Glutamatergic neuron (in vitro differentiated cells): ENCODE measurements around the gene RIPPLY1. TPM values are rescaled to one million over a fixed set of nuclear protein-coding genes. Genes with fewer than 3 reads are reported as not detected.

Experiments used
- DNase-seq: peaks from one replicate; pipeline ENCODE4 v3.0.0; 2022
- H3K27ac Mint-ChIP-seq: one replicate; pipeline ENCODE4 v1.8.0; 2020; ENCODE audit warnings: mild to moderate bottlenecking, mixed read lengths, inconsistent platforms; ENCODE audit not compliant: unreplicated experiment
- H3K27me3 Mint-ChIP-seq: one replicate; pipeline ENCODE4 v1.8.0; 2020; ENCODE audit warnings: mild to moderate bottlenecking, moderate library complexity, mixed read lengths, inconsistent platforms; ENCODE audit not compliant: unreplicated experiment
- H3K36me3 Mint-ChIP-seq: one replicate; pipeline ENCODE4 v1.8.0; 2020; ENCODE audit warnings: mild to moderate bottlenecking, mixed read lengths, inconsistent platforms; ENCODE audit not compliant: unreplicated experiment
- H3K4me1 Mint-ChIP-seq: one replicate; pipeline ENCODE4 v1.8.0; 2020; ENCODE audit warnings: mild to moderate bottlenecking, low read depth, mixed read lengths, inconsistent platforms; ENCODE audit not compliant: unreplicated experiment
- H3K4me3 Mint-ChIP-seq: one replicate; pipeline ENCODE4 v1.8.0; 2020; ENCODE audit warnings: mild to moderate bottlenecking, mixed read lengths, inconsistent platforms; ENCODE audit not compliant: unreplicated experiment
- H3K9me3 Mint-ChIP-seq: one replicate; pipeline ENCODE4 v1.8.0; 2020; ENCODE audit warnings: mild to moderate bottlenecking, moderate library complexity, mixed read lengths, inconsistent platforms; ENCODE audit not compliant: unreplicated experiment
- CTCF ChIP-seq: fragments of 200-600 bp; sonication (generic); IDR thresholded peaks from one replicate; pipeline ENCODE4 v1.5.0; 2021; ENCODE audit not compliant: partially characterized antibody, unreplicated experiment
- total RNA-seq: library from RNA; stranded (reverse); fragmentation: NEBNext Ultra II Directional; extraction: Animal tissue kit (Norgen Biotek cat#: 25700); gene quantifications from one replicate; pipeline ENCODE4 v1.2.1, GENCODE V29; 2021; ENCODE audit not compliant: unreplicated experiment

RIPPLY1 gene
- total RNA-seq, 1 donor from 2014 or later: not detected

GRCh38 chrX:106936246-106936645, 33.1 kb upstream of the RIPPLY1 start:
- DNase-seq: no peak
- no peaks in the 10 kb centered on the region for H3K27me3 Mint-ChIP-seq
- no peaks in the 10 kb centered on the region for H3K4me1 Mint-ChIP-seq
- no peak overlapping the region for H3K27ac Mint-ChIP-seq
- H3K4me3 Mint-ChIP-seq: no peak overlapping the region
- H3K36me3 Mint-ChIP-seq: no peaks in the 10 kb centered on the region
- H3K9me3 Mint-ChIP-seq: peaks cover 2% of the 10 kb centered on the region
- TF ChIP-seq CTCF: no peak

GRCh38 chrX:106935175-106935574, 32.0 kb upstream of the RIPPLY1 start:
- peaks cover 2% of the 10 kb centered on the region for H3K9me3 Mint-ChIP-seq
- no peak overlapping the region for H3K4me3 Mint-ChIP-seq
- TF ChIP-seq CTCF: no peak
- no peaks in the 10 kb centered on the region for H3K36me3 Mint-ChIP-seq
- H3K27ac Mint-ChIP-seq: no peak overlapping the region
- no peaks in the 10 kb centered on the region for H3K4me1 Mint-ChIP-seq
- no peaks in the 10 kb centered on the region for H3K27me3 Mint-ChIP-seq
- DNase-seq: no peak

- Mint-ChIP-seq H3K4me1 (no peaks in the 10 kb centered on the region), H3K9me3 (peaks cover 2% of the 10 kb centered on the region), H3K27me3 (no peaks in the 10 kb centered on the region), H3K4me3 (no peak overlapping the region), H3K27ac (no peak overlapping the region), H3K36me3 (no peaks in the 10 kb centered on the region)
- no peak for DNase-seq
- TF ChIP-seq CTCF: no peak
These were observed 30.4 kb upstream of the RIPPLY1 start for GRCh38 chrX:106933538-106933961.

- no peak for DNase-seq
- Mint-ChIP-seq H3K4me3 (no peak overlapping the region), H3K36me3 (no peaks in the 10 kb centered on the region), H3K27me3 (no peaks in the 10 kb centered on the region), H3K9me3 (peaks cover 2% of the 10 kb centered on the region), H3K27ac (no peak overlapping the region), H3K4me1 (no peaks in the 10 kb centered on the region)
- no peak for TF ChIP-seq CTCF
These were observed 29.9 kb upstream of the RIPPLY1 start for GRCh38 chrX:106932960-106933537.

DNA sequence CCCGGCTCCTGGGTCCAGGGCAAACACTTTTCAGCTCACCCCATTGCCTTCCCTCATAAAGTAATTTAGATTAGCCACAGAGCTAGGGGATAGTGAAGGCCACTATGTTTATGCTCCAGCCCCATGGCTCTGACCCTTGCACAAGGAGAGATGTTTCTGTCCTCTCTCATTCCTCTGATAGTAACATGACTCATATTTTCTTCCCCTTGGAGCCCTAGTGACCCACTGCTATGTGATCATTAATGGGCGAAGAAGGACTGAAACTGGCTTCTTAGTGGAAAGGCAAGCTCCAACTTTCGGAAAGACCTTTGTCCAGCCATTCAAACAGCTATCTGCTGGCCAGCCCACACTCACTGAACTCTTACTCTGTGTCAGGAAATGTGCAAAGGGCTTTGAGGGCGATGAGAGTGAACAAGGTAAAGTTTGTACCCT, 29.4 kb upstream of the RIPPLY1 start:
- no peak overlapping the region for H3K27ac Mint-ChIP-seq
- H3K4me3 Mint-ChIP-seq: no peak overlapping the region
- peaks cover 2% of the 10 kb centered on the region for H3K9me3 Mint-ChIP-seq
- no peaks in the 10 kb centered on the region for H3K27me3 Mint-ChIP-seq
- no peaks in the 10 kb centered on the region for H3K36me3 Mint-ChIP-seq
- TF ChIP-seq CTCF: no peak
- no peaks in the 10 kb centered on the region for H3K4me1 Mint-ChIP-seq
- no peak for DNase-seq
